HepG2 (cell line): ENCODE measurements around the gene URB1. TPM values are rescaled to one million over a fixed set of nuclear protein-coding genes. Genes with fewer than 3 reads are reported as not detected.

Experiments
- HOXA5 ChIP-seq: sonication (generic); formaldehyde crosslinking; IDR thresholded peaks from 2 replicates; pipeline ENCODE4 v1.4.0; 2020; ENCODE audit warnings: missing genetic modification reagents
- JARID2 ChIP-seq: sonication (generic); formaldehyde crosslinking; IDR thresholded peaks from 2 replicates; pipeline ENCODE4 v1.8.1; 2023; ENCODE audit warnings: missing genetic modification reagents, inconsistent platforms; ENCODE audit not compliant: insufficient replicate concordance
- KDM5A ChIP-seq: fragments of 200-600 bp; sonication (generic); IDR thresholded peaks from 2 replicates; pipeline ENCODE4 v1.7.0; 2018; ENCODE audit warnings: antibody characterized with exemption, mild to moderate bottlenecking, low read length, borderline replicate concordance
- MAZ ChIP-seq, 2 experiments: sonication (generic) in 1 of 2; formaldehyde crosslinking in 1 of 2; IDR thresholded peaks; 2 replicates each; pipeline versions ENCODE4 v1.5.0 to v1.6.1; 2012 to 2020; ENCODE audit warnings: low read depth in 2 of 2, mild to moderate bottlenecking in 2 of 2, borderline replicate concordance in 1 of 2, improper control_type of control experiment in 1 of 2, low read length in 1 of 2, missing genetic modification reagents in 1 of 2, moderate library complexity in 1 of 2
- MED8 ChIP-seq: sonication (generic); formaldehyde crosslinking; IDR thresholded peaks from 2 replicates; pipeline ENCODE4 v1.8.1; 2023; ENCODE audit warnings: mild to moderate bottlenecking, missing genetic modification reagents; ENCODE audit not compliant: insufficient replicate concordance
- PHF20 ChIP-seq: sonication (generic); formaldehyde crosslinking; IDR thresholded peaks from 2 replicates; pipeline ENCODE4 v1.5.0; 2020; ENCODE audit warnings: mild to moderate bottlenecking, missing genetic modification reagents
- SATB2 ChIP-seq: sonication (generic); formaldehyde crosslinking; IDR thresholded peaks from 2 replicates; pipeline ENCODE4 v1.5.0; 2020; ENCODE audit warnings: missing genetic modification reagents
- TARDBP ChIP-seq: sonication (generic); formaldehyde crosslinking; IDR thresholded peaks from 2 replicates; pipeline ENCODE4 v1.8.0; 2022; ENCODE audit warnings: mild to moderate bottlenecking, missing genetic modification reagents
- THAP9 ChIP-seq: sonication (generic); formaldehyde crosslinking; IDR thresholded peaks from 2 replicates; pipeline ENCODE4; 2020; ENCODE audit warnings: missing genetic modification reagents, mild to moderate bottlenecking, borderline replicate concordance
- TIGD3 ChIP-seq: sonication (generic); formaldehyde crosslinking; IDR thresholded peaks from 2 replicates; pipeline ENCODE4 v1.5.1; 2020; ENCODE audit warnings: mild to moderate bottlenecking, missing genetic modification reagents, borderline replicate concordance
- ZNF414 ChIP-seq: sonication (generic); formaldehyde crosslinking; IDR thresholded peaks from 2 replicates; pipeline ENCODE4 v1.5.0; 2020; ENCODE audit warnings: missing genetic modification reagents
- ZNF549 ChIP-seq: sonication (generic); formaldehyde crosslinking; IDR thresholded peaks from 2 replicates; pipeline ENCODE4 v1.5.0; 2020; ENCODE audit warnings: missing genetic modification reagents
- ZNF646 ChIP-seq: sonication (generic); formaldehyde crosslinking; IDR thresholded peaks from 2 replicates; pipeline ENCODE4 v1.9.0; 2021; ENCODE audit warnings: mild to moderate bottlenecking, missing genetic modification reagents
- ZNF704 ChIP-seq: sonication (generic); formaldehyde crosslinking; IDR thresholded peaks from 2 replicates; pipeline ENCODE4 v1.8.1; 2023; ENCODE audit warnings: mild to moderate bottlenecking, inconsistent platforms, moderate library complexity, missing genetic modification reagents, borderline replicate concordance
- ZNF841 ChIP-seq: sonication (generic); formaldehyde crosslinking; IDR thresholded peaks from 2 replicates; pipeline ENCODE4 v1.8.1; 2023; ENCODE audit warnings: missing genetic modification reagents, borderline replicate concordance
- polyA plus RNA-seq, 8 experiments: library from polyadenylated mRNA; depleted of rRNA in 3 of 8; stranded (reverse) in 7 of 8; unstranded in 1 of 8; fragments of >200 nt; fragmentation: Illumina TruSeq in 4 of 8; extraction: Trizol in 4 of 8; gene quantifications; 2 replicates each; pipeline versions ENCODE4 v1.2.1 to v1.2.3, GENCODE V29; 2011 to 2016; ENCODE audit warnings: low read depth in 4 of 8, missing spikeins in 1 of 8, mixed read lengths in 1 of 8; ENCODE audit not compliant: insufficient read depth in 1 of 8
- total RNA-seq, 5 experiments: library from RNA; depleted of rRNA; stranded (reverse); fragments of >200 nt; fragmentation: Illumina TruSeq; extraction: Trizol; gene quantifications; 2 replicates each; pipeline ENCODE4 v1.2.3, GENCODE V29; 2016; ENCODE audit warnings: low read depth in 1 of 5

The URB1 gene
- total and polyA plus RNA-seq, 2 of the 13 experiments (the other 11 are each of a cell fraction or from before 2014, with no cell fraction given), result 4.5 to 16.7 TPM

- TF ChIP-seq MAZ (IDR thresholded peaks at IDR 0.05; ENCODE audit: borderline replicate concordance, low read depth, low read length) (no peak), MAZ (CRISPR knock-in tag; IDR thresholded peaks at IDR 0.05; ENCODE audit: low read depth) (no peak), PHF20 (CRISPR knock-in tag) (no peak), THAP9 (CRISPR knock-in tag) (no peak), KDM5A (peak; percentile 84; the same call in 1 of the 2 replicates), SATB2 (CRISPR knock-in tag) (no peak), MED8 (no peak), ZNF549 (CRISPR knock-in tag) (no peak), ZNF414 (no peak), ZNF704 (0 out of 2 replicates have a peak, but pooled peaks have one; percentile 44), TIGD3 (CRISPR knock-in tag) (no peak), HOXA5 (no peak), TARDBP (peak; percentile 72), ZNF841 (CRISPR knock-in tag) (0 out of 2 replicates have a peak, but pooled peaks have one; percentile 39), JARID2 (no peak), ZNF646 (CRISPR knock-in tag) (no peak)
These were observed 423 bp downstream of the URB1 start (continued) for GRCh38 chr21:32392299-32392879.
